H1 (cell line): Measurements from ENCODE around the gene TMEM221.

Experiments used
- CTCF ChIP-seq, 3 experiments: IDR thresholded peaks; 1 replicate in 2 of 3; 2 replicates in 1 of 3; pipeline versions ENCODE4 v1.5.1 to v1.6.1; 2011; ENCODE audit warnings: low read length in 3 of 3, mild to moderate bottlenecking in 3 of 3, inconsistent platforms in 2 of 3, low read depth in 1 of 3, moderate library complexity in 1 of 3; ENCODE audit not compliant: insufficient read depth in 1 of 3; ENCODE audit errors: control extremely low read depth in 1 of 3
- EZH2 ChIP-seq: fragments of 200-600 bp; sonication (generic); IDR thresholded peaks from 2 replicates; pipeline ENCODE4 v1.7.1; 2012; ENCODE audit warnings: low read depth, mild to moderate bottlenecking, moderate library complexity, low read length, inconsistent platforms; ENCODE audit not compliant: severe bottlenecking
- GABPA ChIP-seq: IDR thresholded peaks from 2 replicates; pipeline ENCODE4 v1.6.1; 2011; ENCODE audit warnings: mild to moderate bottlenecking, low read length, moderate library complexity, borderline replicate concordance; ENCODE audit not compliant: insufficient read depth
- POLR2AphosphoS5 ChIP-seq: IDR thresholded peaks from 2 replicates; pipeline ENCODE4 v1.6.1; 2011; ENCODE audit warnings: low read depth, low read length

GRCh38 chr19:17404621-17405249 is 43.7 kb downstream of the TMEM221 start:
- TF ChIP-seq POLR2AphosphoS5 (no peak), EZH2 (no peak), GABPA (no peak), CTCF (IDR thresholded peaks at IDR 0.05; ENCODE audit: control extremely low read depth in 1 of 3, insufficient read depth in 1 of 3, low read depth in 1 of 3, low read length in 3 of 3) (no peak)
